ENCODE data around the gene TREX2. TPM values are rescaled to one million over a fixed set of nuclear protein-coding genes. Genes with fewer than 3 reads are reported as not detected.

The TREX2 gene
- total and polyA plus RNA-seq, 10 of the 15 experiments (the other 5 are each of a cell fraction or from before 2014, with no cell fraction given) = 0.09 to 0.97 (median 0.60) TPM; not detected in 3

DNA sequence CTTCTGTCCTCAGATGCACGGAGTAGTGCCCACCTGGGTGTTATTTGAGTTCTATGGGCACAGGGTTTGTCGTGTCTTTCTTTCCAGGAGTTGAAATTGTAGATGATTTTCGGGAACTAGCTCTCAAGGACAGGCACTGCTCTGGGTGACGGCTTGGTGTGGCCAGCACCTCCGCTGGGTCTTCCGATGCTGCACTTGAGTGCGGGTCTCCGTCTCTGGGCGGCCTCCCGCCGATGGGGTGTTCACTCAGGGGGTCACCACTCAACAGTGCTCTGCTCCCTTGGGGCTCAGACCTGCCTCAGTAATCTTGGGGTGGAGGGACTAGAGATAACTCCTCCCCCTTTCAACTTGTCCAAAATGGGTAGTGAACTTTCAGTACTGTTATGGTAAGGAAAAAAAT lies 32.1 kb downstream of the TREX2 start:
- ChIA-PET RAD21 (ENCODE audit: unreplicated experiment) (no interaction called here), CTCF (interaction anchor here (0.7 to 0.9 kb wide), 2 partner anchors 92 to 472 kb away, joined by 3 read pairs; partner anchors contain the start of gene PNMA6F), POLR2A (no interaction called here), SMC1A (ENCODE audit: uncharacterized antibody, unreplicated experiment) (interaction anchor here (0.7 kb wide), 1 partner anchor 916 kb away, joined by 3 read pairs; no protein-coding TSS in a partner anchor)
- no peak overlapping the region for H3K27ac ChIP-seq (ENCODE audit: control insufficient read depth, insufficient read depth)
- no peak overlapping the region for H3K4me2 ChIP-seq (ENCODE audit: control insufficient read depth, insufficient read depth)
- H3K9ac ChIP-seq (ENCODE audit: control insufficient read depth, insufficient read depth, low read length) = no peak overlapping the region
- no peaks in the 10 kb centered on the region; the same call in 2 of the 3 replicates for H3K9me3 ChIP-seq (replicated peaks; ENCODE audit: control insufficient read depth, insufficient read depth, low read length)
- TF ChIP-seq TCF7 (IDR thresholded peaks at IDR 0.05; ENCODE audit: borderline replicate concordance) (no peak), CREM (IDR thresholded peaks at IDR 0.05; ENCODE audit: low read depth) (no peak), SMC3 (IDR thresholded peaks at IDR 0.05; ENCODE audit: borderline replicate concordance, low read length) (no peak), NRF1 (conservative IDR thresholded peaks at IDR 0.05; ENCODE audit: low read depth, low read length) (no peak), ASH2L (IDR thresholded peaks at IDR 0.05; ENCODE audit: borderline replicate concordance, low read depth) (no peak), IKZF1 (conservative IDR thresholded peaks at IDR 0.05) (no peak), SREBF2 (IDR thresholded peaks at IDR 0.05; ENCODE audit: low read length) (no peak), PAX5 (IDR thresholded peaks at IDR 0.05; ENCODE audit: borderline replicate concordance, low read depth, low read length) (no peak), EGR1 (IDR thresholded peaks at IDR 0.05; ENCODE audit: borderline replicate concordance in 1 of 2, low read depth in 2 of 2, low read length in 2 of 2) (no peak), BMI1 (IDR thresholded peaks at IDR 0.05; ENCODE audit: borderline replicate concordance) (no peak), NFXL1 (IDR thresholded peaks at IDR 0.05; ENCODE audit: borderline replicate concordance) (no peak)
- TF ChIP-seq, protein P1, sequence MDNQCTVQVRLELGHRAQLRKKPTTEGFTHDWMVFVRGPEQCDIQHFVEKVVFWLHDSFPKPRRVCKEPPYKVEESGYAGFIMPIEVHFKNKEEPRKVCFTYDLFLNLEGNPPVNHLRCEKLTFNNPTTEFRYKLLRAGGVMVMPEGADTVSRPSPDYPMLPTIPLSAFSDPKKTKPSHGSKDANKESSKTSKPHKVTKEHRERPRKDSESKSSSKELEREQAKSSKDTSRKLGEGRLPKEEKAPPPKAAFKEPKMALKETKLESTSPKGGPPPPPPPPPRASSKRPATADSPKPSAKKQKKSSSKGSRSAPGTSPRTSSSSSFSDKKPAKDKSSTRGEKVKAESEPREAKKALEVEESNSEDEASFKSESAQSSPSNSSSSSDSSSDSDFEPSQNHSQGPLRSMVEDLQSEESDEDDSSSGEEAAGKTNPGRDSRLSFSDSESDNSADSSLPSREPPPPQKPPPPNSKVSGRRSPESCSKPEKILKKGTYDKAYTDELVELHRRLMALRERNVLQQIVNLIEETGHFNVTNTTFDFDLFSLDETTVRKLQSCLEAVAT (IDR thresholded peaks at IDR 0.05) = no peak
- TF ChIP-seq, protein P2, sequence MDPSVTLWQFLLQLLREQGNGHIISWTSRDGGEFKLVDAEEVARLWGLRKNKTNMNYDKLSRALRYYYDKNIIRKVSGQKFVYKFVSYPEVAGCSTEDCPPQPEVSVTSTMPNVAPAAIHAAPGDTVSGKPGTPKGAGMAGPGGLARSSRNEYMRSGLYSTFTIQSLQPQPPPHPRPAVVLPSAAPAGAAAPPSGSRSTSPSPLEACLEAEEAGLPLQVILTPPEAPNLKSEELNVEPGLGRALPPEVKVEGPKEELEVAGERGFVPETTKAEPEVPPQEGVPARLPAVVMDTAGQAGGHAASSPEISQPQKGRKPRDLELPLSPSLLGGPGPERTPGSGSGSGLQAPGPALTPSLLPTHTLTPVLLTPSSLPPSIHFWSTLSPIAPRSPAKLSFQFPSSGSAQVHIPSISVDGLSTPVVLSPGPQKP (IDR thresholded peaks at IDR 0.05; ENCODE audit: low read depth, low read length) = no peak
- TF ChIP-seq, protein P3, sequence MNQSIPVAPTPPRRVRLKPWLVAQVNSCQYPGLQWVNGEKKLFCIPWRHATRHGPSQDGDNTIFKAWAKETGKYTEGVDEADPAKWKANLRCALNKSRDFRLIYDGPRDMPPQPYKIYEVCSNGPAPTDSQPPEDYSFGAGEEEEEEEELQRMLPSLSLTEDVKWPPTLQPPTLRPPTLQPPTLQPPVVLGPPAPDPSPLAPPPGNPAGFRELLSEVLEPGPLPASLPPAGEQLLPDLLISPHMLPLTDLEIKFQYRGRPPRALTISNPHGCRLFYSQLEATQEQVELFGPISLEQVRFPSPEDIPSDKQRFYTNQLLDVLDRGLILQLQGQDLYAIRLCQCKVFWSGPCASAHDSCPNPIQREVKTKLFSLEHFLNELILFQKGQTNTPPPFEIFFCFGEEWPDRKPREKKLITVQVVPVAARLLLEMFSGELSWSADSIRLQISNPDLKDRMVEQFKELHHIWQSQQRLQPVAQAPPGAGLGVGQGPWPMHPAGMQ (IDR thresholded peaks at IDR 0.05; ENCODE audit: borderline replicate concordance) = no peak
- TF ChIP-seq, protein P4, sequence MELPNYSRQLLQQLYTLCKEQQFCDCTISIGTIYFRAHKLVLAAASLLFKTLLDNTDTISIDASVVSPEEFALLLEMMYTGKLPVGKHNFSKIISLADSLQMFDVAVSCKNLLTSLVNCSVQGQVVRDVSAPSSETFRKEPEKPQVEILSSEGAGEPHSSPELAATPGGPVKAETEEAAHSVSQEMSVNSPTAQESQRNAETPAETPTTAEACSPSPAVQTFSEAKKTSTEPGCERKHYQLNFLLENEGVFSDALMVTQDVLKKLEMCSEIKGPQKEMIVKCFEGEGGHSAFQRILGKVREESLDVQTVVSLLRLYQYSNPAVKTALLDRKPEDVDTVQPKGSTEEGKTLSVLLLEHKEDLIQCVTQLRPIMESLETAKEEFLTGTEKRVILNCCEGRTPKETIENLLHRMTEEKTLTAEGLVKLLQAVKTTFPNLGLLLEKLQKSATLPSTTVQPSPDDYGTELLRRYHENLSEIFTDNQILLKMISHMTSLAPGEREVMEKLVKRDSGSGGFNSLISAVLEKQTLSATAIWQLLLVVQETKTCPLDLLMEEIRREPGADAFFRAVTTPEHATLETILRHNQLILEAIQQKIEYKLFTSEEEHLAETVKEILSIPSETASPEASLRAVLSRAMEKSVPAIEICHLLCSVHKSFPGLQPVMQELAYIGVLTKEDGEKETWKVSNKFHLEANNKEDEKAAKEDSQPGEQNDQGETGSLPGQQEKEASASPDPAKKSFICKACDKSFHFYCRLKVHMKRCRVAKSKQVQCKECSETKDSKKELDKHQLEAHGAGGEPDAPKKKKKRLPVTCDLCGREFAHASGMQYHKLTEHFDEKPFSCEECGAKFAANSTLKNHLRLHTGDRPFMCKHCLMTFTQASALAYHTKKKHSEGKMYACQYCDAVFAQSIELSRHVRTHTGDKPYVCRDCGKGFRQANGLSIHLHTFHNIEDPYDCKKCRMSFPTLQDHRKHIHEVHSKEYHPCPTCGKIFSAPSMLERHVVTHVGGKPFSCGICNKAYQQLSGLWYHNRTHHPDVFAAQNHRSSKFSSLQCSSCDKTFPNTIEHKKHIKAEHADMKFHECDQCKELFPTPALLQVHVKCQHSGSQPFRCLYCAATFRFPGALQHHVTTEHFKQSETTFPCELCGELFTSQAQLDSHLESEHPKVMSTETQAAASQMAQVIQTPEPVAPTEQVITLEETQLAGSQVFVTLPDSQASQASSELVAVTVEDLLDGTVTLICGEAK (IDR thresholded peaks at IDR 0.05; ENCODE audit: borderline replicate concordance) = no peak
- TF ChIP-seq, protein P5, sequence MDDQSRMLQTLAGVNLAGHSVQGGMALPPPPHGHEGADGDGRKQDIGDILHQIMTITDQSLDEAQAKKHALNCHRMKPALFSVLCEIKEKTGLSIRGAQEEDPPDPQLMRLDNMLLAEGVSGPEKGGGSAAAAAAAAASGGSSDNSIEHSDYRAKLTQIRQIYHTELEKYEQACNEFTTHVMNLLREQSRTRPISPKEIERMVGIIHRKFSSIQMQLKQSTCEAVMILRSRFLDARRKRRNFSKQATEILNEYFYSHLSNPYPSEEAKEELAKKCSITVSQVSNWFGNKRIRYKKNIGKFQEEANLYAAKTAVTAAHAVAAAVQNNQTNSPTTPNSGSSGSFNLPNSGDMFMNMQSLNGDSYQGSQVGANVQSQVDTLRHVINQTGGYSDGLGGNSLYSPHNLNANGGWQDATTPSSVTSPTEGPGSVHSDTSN (IDR thresholded peaks at IDR 0.05; ENCODE audit: insufficient replicate concordance, low read depth, low read length) = no peak
- H2AFZ ChIP-seq (ENCODE audit: control insufficient read depth, low read depth, low read length) = no peak overlapping the region
- H3K4me3 ChIP-seq = no peak overlapping the region
- H3K79me2 ChIP-seq (ENCODE audit: control insufficient read depth, insufficient read depth, low read length) = no peaks in the 10 kb centered on the region
- H3K36me3 ChIP-seq (ENCODE audit: control insufficient read depth in 2 of 2, insufficient read depth in 2 of 2, low read length in 1 of 2) = no peaks in the 10 kb centered on the region; a peak in 1 of 4 replicates
- in situ Hi-C loops (cut with MboI) (no loop called here), intact Hi-C loops (cut with micrococcal nuclease; ENCODE audit: unreplicated experiment) (no loop called here)
- DNase-seq (ENCODE audit: low read depth, low spot score) = no peak
- H4K20me1 ChIP-seq (ENCODE audit: control insufficient read depth, insufficient read depth) = no peaks in the 10 kb centered on the region
- FAIRE-seq = no peak
- ATAC-seq = no peak
- H3K4me1 ChIP-seq (ENCODE audit: control insufficient read depth, insufficient read depth, low read length) = no peaks in the 10 kb centered on the region
- no TSS peak for BruUV-seq (replicated peaks)
- no peaks in the 10 kb centered on the region for H3K27me3 ChIP-seq (replicated peaks in 1 of 2; ENCODE audit: control insufficient read depth in 2 of 2, insufficient read depth in 2 of 2, low read length in 1 of 2)
- WGBS (ENCODE audit: insufficient coverage, insufficient replicate concordance, low lambda C conversion rate, missing lambda C conversion rate) = 29% methylated on average over 11 of the region's 11 CpGs
